Fibroblast of lung (primary cell): ENCODE results near the gene CAMKV. TPM values are rescaled to one million over a fixed set of nuclear protein-coding genes. Genes with fewer than 3 reads are reported as not detected.
A peak's percentile ranks its signal among the peaks of the same experiment; 100 is the strongest.

Source experiments
- DNase-seq, 2 donors: peaks; one replicate each; pipeline versions ENCODE4 v3.0.0 to v3.0.0-alpha.2; 2010; ENCODE audit warnings: low read depth in 2 of 2
- H2AFZ ChIP-seq: 2 replicates; pipeline ENCODE4 v1.5.1; 2012; ENCODE audit warnings: low read length, control low read depth, inconsistent platforms
- H3K27ac ChIP-seq: 2 replicates; pipeline ENCODE4 v1.5.1; 2011; ENCODE audit warnings: low read length, control low read depth; ENCODE audit not compliant: insufficient read depth
- H3K27me3 ChIP-seq: 2 replicates; pipeline ENCODE4 v1.5.1; 2011; ENCODE audit warnings: mild to moderate bottlenecking, low read length; ENCODE audit not compliant: control insufficient read depth, insufficient read depth
- H3K36me3 ChIP-seq: 2 replicates; pipeline ENCODE4 v1.5.1; 2011; ENCODE audit warnings: low read length; ENCODE audit not compliant: control insufficient read depth, insufficient read depth
- H3K4me1 ChIP-seq: 2 replicates; pipeline ENCODE4 v1.5.1; 2011; ENCODE audit warnings: low read length; ENCODE audit not compliant: control insufficient read depth, insufficient read depth; ENCODE audit errors: extremely low read depth
- H3K4me2 ChIP-seq: 2 replicates; pipeline ENCODE4 v1.5.1; 2011; ENCODE audit warnings: low read length, control low read depth; ENCODE audit not compliant: insufficient read depth; ENCODE audit errors: extremely low read depth
- H3K4me3 ChIP-seq, 4 experiments: fragments of 200-600 bp in 1 of 4; sonication (generic) in 1 of 4; replicated peaks in 1 of 4; 2 replicates each; pipeline ENCODE4 v1.5.1; 2011 to 2016; ENCODE audit warnings: low read length in 4 of 4, low read depth in 3 of 4, mild to moderate bottlenecking in 3 of 4, control low read depth in 2 of 4, inconsistent platforms in 1 of 4, mixed read lengths in 1 of 4; ENCODE audit not compliant: insufficient read depth in 1 of 4; ENCODE audit errors: control extremely low read depth in 1 of 4
- H3K79me2 ChIP-seq: 2 replicates; pipeline ENCODE4 v1.5.1; 2012; ENCODE audit warnings: mild to moderate bottlenecking, low read length, inconsistent platforms; ENCODE audit not compliant: control insufficient read depth, insufficient read depth
- H3K9ac ChIP-seq: 2 replicates; pipeline ENCODE4 v1.5.1; 2011; ENCODE audit warnings: mild to moderate bottlenecking, low read length, control low read depth; ENCODE audit not compliant: insufficient read depth
- H3K9me3 ChIP-seq: 2 replicates; pipeline ENCODE4 v1.5.1; 2012; ENCODE audit warnings: low read depth, low read length; ENCODE audit not compliant: control insufficient read depth, insufficient read depth
- H4K20me1 ChIP-seq: 2 replicates; pipeline ENCODE4 v1.5.1; 2011; ENCODE audit warnings: low read length; ENCODE audit not compliant: control insufficient read depth, insufficient read depth; ENCODE audit errors: extremely low read depth
- CTCF ChIP-seq, 2 donors: IDR thresholded peaks in 1 of 2; conservative IDR thresholded peaks in 1 of 2; 1 replicate in 1 of 2; 2 replicates in 1 of 2; pipeline ENCODE4 v1.5.1; 2011 to 2012; ENCODE audit warnings: low read length in 2 of 2, control low read depth in 1 of 2, inconsistent platforms in 1 of 2, low read depth in 1 of 2, mild to moderate bottlenecking in 1 of 2
- EZH2 ChIP-seq: IDR thresholded peaks from 2 replicates; pipeline ENCODE4 v1.5.1; 2012; ENCODE audit warnings: low read length, control low read depth, mild to moderate bottlenecking; ENCODE audit errors: missing control alignments
- polyA plus RNA-seq, 2 donors: library from polyadenylated mRNA; depleted of rRNA in 1 of 2; stranded (reverse) in 1 of 2; unstranded in 1 of 2; fragments of >200 nt; gene quantifications; 2 replicates each; pipeline ENCODE4 v1.2.1, GENCODE V29; 2011 to 2012; ENCODE audit warnings: missing spikeins in 1 of 2
- total RNA-seq: library from RNA; depleted of rRNA; stranded (reverse); fragments of >200 nt; gene quantifications from 2 replicates; pipeline ENCODE4 v1.2.1, GENCODE V29; 2014

The CAMKV gene
- total and polyA plus RNA-seq, 2 donors (not counting 1 experiment from before 2014, with no cell fraction given), result 0.06 TPM; not detected in 1

GRCh38 chr3:49842843-49843517 lies 26.7 kb downstream of the CAMKV start:
- no peak overlapping the region for H3K4me2 ChIP-seq
- no peak overlapping the region for H3K27ac ChIP-seq
- H4K20me1 ChIP-seq, result no peaks in the 10 kb centered on the region
- no peaks in the 10 kb centered on the region for H3K36me3 ChIP-seq
- no peak for DNase-seq
- TF ChIP-seq CTCF (conservative IDR thresholded peaks at IDR 0.05 in 1 of 2, IDR thresholded peaks at IDR 0.05 in 1 of 2; ENCODE audit: low read depth in 1 of 2, low read length in 2 of 2), result no peak
- TF ChIP-seq EZH2, result no peak
- no peaks in the 10 kb centered on the region for H3K27me3 ChIP-seq
- peaks cover 8% of the 10 kb centered on the region for H3K4me1 ChIP-seq
- H3K9ac ChIP-seq, result no peak overlapping the region
- no peak overlapping the region for H3K4me3 ChIP-seq
- no peak overlapping the region for H2AFZ ChIP-seq
- H3K79me2 ChIP-seq, result no peaks in the 10 kb centered on the region
- H3K9me3 ChIP-seq, result no peaks in the 10 kb centered on the region

- Histone ChIP-seq H3K9ac (no peak overlapping the region), H3K9me3 (no peaks in the 10 kb centered on the region), H3K27ac (no peak overlapping the region), H3K4me2 (no peak overlapping the region), H3K27me3 (no peaks in the 10 kb centered on the region), H4K20me1 (no peaks in the 10 kb centered on the region), H2AFZ (no peak overlapping the region), H3K79me2 (no peaks in the 10 kb centered on the region), H3K4me3 (no peak overlapping the region), H3K4me1 (peaks cover 8% of the 10 kb centered on the region), H3K36me3 (no peaks in the 10 kb centered on the region)
- DNase-seq, result no peak
- TF ChIP-seq EZH2 (no peak), CTCF (conservative IDR thresholded peaks at IDR 0.05 in 1 of 2, IDR thresholded peaks at IDR 0.05 in 1 of 2; ENCODE audit: low read depth in 1 of 2, low read length in 2 of 2) (no peak)
Measured at GRCh38 chr3:49841806-49842205, 27.9 kb downstream of the CAMKV start.

DNA sequence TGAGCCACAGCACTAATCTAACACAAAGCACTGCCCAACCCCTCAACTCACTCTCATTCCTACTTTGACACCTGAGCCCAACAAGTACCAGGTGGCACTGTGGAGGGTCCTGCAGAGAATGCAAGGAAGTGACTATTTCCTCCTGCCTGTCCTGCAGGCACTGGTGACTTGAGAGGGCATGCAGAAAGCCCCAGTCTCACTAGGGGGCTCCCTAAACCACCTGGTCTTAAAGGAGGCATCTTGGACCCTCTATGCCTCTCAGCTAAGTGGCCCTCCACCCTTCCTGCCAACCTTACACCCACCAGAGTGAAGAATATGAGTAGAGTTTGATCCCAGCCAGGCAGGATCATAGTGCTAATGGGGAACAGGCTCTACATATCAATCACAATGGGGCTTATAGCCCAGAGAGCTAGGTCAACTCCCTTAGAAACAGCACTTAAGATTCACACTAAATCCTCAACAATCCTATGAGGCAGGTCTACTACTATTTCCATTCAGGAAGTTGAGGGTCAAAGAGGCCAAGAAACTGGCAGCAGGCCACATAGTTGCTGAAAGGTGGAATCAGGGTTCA lies 28.5 kb downstream of the CAMKV start:
- no peaks in the 10 kb centered on the region for H4K20me1 ChIP-seq
- no peaks in the 10 kb centered on the region for H3K9me3 ChIP-seq
- H3K4me1 ChIP-seq, result peaks cover 8% of the 10 kb centered on the region
- no peak overlapping the region for H3K4me2 ChIP-seq
- peak in 1 of 2 donors; percentile 28 for DNase-seq
- H3K79me2 ChIP-seq, result no peaks in the 10 kb centered on the region
- no peak overlapping the region for H2AFZ ChIP-seq
- H3K4me3 ChIP-seq, result no peak overlapping the region
- no peaks in the 10 kb centered on the region for H3K36me3 ChIP-seq
- no peaks in the 10 kb centered on the region for H3K27me3 ChIP-seq
- H3K27ac ChIP-seq, result no peak overlapping the region
- no peak overlapping the region for H3K9ac ChIP-seq
- no peak for TF ChIP-seq EZH2
- peak; percentile 27 to 48 for TF ChIP-seq CTCF (conservative IDR thresholded peaks at IDR 0.05 in 1 of 2, IDR thresholded peaks at IDR 0.05 in 1 of 2; ENCODE audit: low read depth in 1 of 2, low read length in 2 of 2)
